Measurements from ENCODE around the gene EXOG.
"Not testable (repeated sequence)": the region's sequence is repeated elsewhere in the genome, so short reads cannot be mapped to it uniquely, and the experiment has no call there.

Gene EXOG

GRCh38 chr3:38563070-38563885 lies 67.1 kb downstream of the EXOG start:
- DNase-seq (ENCODE audit: low read depth in 2 of 2), result no peak

- DNase-seq (ENCODE audit: low read depth in 2 of 2), result no peak
Measured at GRCh38 chr3:38563886-38564270, 67.7 kb downstream of the EXOG start.

GRCh38 chr3:38564631-38565338 lies 68.6 kb downstream of the EXOG start:
- DNase-seq (ENCODE audit: low read depth in 2 of 2), result no peak

GRCh38 chr3:38565339-38566214 lies 69.4 kb downstream of the EXOG start:
- DNase-seq (ENCODE audit: low read depth in 2 of 2), result no peak

GRCh38 chr3:38566215-38566528 lies 70.0 kb downstream of the EXOG start:
- DNase-seq (ENCODE audit: low read depth in 2 of 2), result no peak

GRCh38 chr3:38566794-38567193 lies 70.7 kb downstream of the EXOG start:
- DNase-seq (ENCODE audit: low read depth in 2 of 2), result not testable (repeated sequence)

- DNase-seq (ENCODE audit: low read depth in 2 of 2), result no peak
Measured at GRCh38 chr3:38567498-38567897, 71.4 kb downstream of the EXOG start.

- DNase-seq (ENCODE audit: low read depth in 2 of 2), result no peak
Measured at GRCh38 chr3:38573111-38573510, 77.0 kb downstream of the EXOG start.

GRCh38 chr3:38573556-38573955 lies 77.4 kb downstream of the EXOG start:
- DNase-seq (ENCODE audit: low read depth in 2 of 2), result no peak

GRCh38 chr3:38574411-38575278 lies 78.5 kb downstream of the EXOG start:
- DNase-seq (ENCODE audit: low read depth in 2 of 2), result no peak

- DNase-seq (ENCODE audit: low read depth in 2 of 2), result no peak
Measured at GRCh38 chr3:38575279-38575843, 79.2 kb downstream of the EXOG start.
